ENCODE data around the gene CELSR2.
"Not testable (repeated sequence)": the region's sequence is repeated elsewhere in the genome, so short reads cannot be mapped to it uniquely, and the experiment has no call there.

CELSR2 gene, protein sequence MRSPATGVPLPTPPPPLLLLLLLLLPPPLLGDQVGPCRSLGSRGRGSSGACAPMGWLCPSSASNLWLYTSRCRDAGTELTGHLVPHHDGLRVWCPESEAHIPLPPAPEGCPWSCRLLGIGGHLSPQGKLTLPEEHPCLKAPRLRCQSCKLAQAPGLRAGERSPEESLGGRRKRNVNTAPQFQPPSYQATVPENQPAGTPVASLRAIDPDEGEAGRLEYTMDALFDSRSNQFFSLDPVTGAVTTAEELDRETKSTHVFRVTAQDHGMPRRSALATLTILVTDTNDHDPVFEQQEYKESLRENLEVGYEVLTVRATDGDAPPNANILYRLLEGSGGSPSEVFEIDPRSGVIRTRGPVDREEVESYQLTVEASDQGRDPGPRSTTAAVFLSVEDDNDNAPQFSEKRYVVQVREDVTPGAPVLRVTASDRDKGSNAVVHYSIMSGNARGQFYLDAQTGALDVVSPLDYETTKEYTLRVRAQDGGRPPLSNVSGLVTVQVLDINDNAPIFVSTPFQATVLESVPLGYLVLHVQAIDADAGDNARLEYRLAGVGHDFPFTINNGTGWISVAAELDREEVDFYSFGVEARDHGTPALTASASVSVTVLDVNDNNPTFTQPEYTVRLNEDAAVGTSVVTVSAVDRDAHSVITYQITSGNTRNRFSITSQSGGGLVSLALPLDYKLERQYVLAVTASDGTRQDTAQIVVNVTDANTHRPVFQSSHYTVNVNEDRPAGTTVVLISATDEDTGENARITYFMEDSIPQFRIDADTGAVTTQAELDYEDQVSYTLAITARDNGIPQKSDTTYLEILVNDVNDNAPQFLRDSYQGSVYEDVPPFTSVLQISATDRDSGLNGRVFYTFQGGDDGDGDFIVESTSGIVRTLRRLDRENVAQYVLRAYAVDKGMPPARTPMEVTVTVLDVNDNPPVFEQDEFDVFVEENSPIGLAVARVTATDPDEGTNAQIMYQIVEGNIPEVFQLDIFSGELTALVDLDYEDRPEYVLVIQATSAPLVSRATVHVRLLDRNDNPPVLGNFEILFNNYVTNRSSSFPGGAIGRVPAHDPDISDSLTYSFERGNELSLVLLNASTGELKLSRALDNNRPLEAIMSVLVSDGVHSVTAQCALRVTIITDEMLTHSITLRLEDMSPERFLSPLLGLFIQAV (N-terminal part only)

DNA sequence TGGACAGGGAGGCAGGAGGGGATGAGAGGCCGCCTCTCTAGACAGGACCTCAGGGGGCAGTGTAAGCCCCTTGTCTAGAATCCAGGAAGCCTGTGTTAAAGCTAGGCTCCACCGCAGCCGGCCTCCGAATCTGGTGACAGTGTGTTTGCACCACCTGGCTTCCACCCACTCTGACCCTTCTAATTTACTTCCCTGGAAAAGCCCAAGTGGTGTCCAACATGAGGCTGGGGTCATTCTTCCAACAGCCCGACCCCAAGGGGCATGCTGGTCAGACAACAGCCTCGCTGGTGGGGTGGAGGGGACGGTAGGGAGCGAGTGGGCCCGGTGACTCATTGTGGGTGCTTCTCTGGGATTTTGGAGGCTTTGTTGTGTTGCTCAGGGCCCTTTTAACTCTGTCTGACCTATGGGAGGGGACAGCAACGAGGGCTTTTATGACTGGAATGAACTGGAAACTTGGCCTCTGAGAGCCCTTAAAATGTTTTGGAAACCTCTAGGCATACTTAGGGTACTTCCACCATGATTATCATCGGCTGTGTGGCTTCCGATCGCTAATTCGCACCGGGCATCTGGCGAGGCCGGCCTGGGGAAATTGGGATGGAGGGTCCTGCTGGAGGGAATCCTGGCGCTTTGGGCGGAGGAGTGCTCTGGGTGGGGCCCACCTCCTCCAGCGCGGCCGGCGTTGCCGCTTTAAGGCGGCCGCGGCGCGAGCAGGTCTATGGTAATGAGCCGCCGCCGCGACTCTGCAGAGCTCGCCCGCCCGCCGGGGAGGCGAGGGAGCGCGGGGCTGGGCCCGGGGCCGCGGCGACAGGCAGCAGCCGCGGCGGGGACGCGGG lies at the start of gene CELSR2:
Gene CELSR2 (plus strand): TSS at position 743 of the 833 bp plus-strand sequence. CDS start 541 bp downstream, outside the sequence.
- DNase-seq: peak in 1 of 2 experiments; percentile 21

DNA sequence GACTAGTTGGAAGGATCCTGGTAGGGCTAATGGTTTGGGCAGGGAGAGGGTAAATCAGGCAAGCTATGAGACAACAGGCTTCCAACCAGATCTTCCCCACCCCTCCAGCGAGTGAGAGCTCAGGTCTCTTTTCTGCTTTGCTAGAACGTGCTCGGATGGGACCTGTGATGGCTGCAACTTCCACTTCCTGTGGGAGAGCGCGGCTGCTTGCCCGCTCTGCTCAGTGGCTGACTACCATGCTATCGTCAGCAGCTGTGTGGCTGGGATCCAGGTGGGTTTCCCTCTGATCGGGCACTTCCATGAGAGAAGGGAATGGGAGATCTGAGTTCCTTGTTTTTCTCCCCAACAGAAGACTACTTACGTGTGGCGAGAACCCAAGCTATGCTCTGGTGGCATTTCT lies 49.6 kb upstream of the CELSR2 start:
- DNase-seq: no peak

DNA sequence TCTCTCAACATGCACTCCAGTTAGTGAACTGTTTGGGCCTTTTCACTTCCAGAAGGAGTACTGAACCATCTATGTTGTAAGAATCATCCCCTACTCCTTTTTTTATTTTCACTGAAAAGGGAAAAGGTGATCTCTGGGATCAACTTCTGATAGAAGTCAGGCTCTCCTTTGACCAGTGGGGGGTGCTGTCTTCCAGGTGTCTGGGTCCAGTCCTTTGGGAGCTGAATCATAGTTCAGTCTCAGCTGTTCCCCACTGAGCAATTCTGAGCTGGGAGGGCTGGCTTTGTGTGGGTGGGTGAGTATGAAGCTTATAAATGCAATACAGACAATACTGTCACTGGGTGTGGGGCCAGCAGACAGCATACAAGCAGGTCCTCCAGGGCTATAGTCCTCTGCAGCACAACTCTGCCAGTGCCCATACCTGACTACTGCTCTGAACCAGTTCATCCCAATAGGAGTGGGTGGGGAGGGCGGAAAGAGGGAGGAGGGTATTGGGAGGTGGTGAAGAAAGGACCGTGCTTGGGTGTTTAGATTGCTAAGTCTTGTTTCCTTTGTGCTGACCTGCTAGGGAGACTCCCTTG lies 48.1 kb upstream of the CELSR2 start:
- DNase-seq: peak in 1 of 2 experiments; percentile 20

DNA sequence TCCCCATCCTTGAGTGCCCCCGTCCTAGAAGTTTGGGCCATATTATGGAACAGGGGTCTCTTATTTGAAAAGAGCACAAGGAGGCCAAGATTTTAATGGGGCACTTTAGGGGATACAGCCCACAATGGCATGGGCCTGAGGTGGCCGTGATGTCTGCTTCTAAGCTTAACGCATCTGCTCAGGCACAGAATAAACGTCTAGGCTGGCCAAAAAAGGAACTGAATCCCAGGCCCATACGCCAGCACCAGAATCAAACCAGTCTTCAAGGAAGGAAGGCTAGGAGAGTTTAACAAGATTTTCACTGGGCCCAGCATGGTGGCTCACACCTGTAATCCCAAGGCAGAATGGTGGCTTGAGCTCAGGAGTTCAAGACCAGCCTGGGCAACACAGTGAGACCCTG lies 44.9 kb upstream of the CELSR2 start:
- DNase-seq: no peak

DNA sequence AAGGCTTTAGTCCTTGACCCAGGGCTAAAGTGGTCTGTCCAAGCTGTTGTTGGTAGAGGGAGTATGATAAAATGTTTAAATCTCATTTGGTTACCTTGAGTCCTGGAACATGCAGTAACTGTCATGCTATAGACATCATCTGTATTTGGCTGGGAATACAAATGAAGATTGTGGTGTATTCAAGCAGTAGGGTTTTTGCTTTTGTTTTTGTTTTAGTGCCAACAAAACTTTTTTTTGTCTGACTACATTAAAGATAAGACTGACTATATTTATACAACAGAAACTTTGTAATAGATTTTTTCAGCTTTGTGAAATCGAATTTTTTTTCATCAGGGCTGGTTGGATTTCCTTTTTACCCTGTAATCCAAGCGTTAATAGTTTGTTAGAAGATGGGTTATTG lies 43.0 kb upstream of the CELSR2 start:
- no peak for DNase-seq

DNA sequence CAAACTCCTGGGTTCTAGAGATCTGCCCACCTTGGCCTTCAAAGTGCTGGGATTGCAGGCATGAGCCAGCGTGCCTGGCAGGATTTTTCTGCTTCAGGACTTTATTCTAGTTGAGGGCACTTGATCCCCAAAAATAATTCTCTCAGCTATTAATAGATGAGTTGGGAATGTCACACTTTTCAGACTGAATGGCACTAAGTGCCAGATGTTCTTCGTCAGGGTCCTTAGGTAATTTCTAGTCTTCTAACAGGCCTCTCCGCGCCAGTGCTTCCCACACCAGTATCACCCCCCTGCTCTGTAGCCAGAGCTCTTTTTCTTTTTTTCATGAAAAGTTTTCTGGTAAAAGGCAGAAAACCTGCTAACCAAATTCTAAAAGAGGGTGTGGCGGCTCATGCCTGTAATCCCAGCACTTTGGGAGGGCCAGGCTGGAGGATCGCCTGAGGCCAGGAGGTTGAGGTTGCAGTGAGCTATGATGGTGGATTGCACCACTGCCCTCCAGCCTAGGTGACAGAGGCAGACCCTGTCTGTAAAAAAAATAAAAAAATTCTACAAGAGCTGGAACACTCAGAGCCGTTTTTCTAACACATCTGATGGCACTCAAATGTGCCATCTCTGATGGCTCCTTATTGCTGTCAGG lies 41.8 kb upstream of the CELSR2 start:
- no peak for DNase-seq

DNA sequence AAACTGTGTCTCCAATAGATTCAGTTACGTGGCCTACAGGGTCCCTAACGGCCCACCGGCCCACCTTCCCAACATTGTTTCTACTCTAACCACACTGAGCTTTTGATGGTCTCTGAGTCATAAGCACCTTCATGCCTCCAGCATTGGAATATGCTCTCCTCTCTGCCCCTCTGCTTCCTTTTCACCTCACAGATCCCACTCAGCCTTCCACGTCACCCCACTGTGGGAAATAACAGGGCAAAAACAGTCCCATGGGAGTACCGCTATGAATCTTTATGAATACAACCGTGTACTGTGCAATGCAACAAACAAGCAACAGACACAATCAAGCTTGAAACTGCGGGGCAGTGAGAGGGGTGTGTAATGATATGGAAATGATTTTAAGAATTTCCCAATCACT lies 40.9 kb upstream of the CELSR2 start:
- DNase-seq: no peak

DNA sequence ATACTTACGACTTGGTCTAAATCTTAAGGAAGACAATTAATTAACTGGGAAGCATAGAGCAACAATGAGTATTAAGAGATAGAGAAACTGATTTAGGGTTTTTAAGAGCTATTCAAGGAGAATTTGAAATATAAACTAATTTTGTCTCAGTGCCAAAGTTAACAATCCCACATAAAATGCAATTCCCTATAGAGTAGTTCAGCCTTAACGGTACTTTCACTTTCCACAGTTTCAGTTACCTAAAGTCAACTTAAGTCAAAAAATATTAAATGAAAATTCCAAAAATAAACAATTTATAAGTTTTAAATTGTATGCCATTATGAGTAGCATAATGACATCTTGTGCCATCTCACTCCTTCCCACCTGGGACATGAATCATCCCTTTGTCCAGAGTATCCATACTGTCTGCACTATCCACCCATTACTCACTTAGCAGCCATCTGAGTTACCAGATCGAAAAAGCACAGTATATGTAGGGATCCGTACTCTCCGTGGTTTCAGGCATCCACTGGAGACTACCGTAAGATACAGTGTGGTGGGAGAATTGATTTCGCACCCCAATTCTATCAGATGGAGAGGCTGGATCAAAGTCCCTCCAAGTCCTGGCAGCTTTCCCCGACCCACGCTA lies 40.4 kb upstream of the CELSR2 start:
- no peak for DNase-seq

DNA sequence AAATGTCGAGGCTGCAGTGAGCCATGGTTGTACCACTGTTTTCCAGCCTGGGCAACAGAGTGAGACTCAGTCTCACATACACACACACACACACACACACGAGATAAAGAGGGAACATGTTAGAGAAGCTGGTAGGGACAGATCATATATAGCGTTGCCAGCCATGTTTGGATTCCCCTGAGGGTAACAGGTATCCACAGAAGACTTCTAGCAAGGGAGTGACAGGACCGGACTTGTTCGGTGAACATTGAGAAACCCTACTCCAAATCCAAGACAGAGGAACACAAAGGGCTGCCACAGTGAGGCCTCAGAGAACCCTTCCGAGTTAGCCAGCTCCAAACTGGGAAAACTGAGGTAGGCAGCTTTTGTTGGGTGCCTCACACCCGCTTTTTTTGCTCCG lies 39.3 kb upstream of the CELSR2 start:
- DNase-seq: no peak

DNA sequence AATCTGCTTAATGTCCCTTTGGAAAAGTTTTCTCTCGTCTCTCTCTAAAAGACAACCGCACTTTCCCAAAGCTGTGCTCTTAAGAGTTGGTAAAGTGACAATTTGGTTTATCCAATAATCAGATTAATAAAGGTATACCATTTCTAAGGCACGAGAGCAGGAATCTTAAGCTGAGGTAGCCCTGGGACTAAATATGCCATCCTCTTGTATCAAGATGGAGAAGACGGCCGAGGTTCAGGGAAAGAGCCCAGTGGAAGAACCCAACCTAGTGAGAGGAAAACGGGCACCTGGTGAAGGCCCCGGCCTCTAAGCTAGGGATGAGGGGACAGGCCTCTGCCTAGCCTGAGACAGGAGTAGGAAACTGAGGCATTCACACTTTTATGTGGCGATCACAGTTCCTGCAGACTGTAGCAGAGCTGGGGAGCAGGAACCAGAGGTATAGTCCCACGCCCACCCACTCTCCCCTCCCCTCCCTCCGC lies 36.0 kb upstream of the CELSR2 start:
- no peak for DNase-seq

DNA sequence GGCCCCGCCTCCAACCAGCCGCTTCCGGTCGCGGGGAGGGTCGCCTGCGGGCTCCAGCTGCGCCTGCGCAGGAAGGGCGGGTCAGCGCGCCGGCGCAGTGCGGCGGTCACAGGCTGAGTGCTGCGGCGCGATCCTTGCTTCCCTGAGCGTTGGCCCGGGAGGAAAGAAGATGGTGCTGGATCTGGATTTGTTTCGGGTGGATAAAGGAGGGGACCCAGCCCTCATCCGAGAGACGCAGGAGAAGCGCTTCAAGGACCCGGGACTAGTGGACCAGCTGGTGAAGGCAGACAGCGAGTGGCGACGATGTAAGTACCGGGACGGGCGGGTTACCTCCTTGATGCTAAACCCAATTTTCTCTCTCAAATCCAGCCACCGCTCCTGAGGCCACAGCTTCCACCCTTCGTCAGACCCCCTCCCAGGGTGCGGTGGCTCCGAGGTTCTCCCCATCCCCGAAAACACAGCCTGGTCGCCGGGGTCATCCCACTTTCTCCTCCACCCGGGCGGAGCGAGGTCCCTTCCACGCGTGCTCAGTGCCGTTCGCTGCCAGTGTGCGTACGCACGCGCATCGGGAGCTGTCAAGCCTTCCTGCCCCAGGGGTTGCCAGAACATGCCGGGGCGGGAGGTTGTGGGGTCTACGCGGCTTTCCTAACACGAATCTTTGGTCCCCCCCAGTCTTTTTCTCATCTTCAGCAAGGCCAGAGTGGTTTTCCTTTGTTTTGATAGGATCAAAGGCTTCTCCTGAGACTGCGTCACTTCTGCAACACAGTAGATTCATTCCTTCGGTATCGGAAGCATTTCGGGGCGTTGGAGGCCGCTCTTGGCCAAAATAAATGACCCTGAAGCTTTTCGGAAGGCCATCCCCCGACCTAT lies 35.3 kb upstream of the CELSR2 start, which contains the start of gene SARS1:
Gene SARS1 (plus strand): TSS at position 95 of the 870 bp plus-strand sequence. CDS start 75 bp downstream, at position 170.
- DNase-seq: peak; percentile 25 to 63

DNA sequence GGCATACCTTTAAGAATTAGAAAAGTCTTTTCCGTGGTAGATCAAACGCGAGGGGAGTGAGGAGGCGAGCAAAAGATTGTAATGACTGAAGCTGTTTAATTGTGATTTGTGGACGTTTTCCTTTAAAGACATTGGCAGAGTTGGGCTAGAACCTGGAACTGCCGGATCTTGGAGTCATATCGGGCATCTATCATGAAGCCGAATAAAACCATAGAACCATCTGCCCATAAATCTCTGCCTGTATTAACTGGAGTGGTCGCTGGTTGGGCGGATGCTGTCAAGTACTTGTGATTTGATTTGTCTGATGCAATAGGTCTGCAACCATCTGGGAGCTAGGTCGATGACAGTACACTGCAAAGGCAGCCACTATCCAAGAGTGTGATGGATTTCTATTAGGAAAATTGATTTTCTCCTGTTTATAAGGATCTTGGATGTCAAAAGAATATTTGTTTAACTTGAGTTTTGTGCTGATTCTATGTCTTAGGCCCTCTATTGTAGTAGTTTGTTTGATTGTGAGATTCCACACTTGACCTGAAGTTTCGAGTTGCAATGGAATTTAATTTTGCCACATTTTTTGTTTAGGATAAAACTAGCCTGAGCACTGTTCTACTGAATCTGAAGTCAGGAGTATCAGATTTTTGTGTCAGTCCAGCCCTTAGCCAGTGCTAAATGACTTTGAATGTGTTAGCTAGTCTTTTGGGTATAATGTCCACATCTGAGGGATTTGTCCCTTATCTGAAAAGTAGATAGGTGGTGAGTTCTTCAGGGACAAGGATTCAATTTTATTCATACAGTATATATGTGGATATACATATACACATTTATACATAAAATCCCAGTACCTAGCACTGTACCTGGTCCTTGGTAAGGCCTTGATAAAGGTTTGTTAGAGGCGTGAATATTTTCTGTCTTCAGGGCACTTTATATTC lies 34.4 kb upstream of the CELSR2 start:
- DNase-seq: peak in 1 of 2 experiments; percentile 57

DNA sequence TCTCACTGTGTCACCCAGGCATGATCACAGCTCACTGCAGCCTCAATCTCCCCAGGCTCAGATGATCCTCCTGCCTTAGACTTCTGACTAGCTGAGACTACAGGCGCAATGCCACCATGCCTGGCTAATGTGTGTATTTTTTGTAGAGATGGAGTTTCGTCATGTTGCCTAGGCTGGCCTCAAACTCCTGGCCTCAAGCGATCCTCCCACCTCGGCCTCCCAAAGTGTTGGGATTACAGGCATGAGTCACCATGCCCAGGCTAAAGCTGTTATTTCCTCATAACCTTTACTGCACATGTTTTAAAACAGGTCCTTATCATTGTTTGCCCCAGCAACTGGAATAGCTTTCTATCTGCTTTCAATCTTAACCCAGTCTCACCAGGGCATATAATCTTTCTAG lies 32.7 kb upstream of the CELSR2 start:
- no peak for DNase-seq

DNA sequence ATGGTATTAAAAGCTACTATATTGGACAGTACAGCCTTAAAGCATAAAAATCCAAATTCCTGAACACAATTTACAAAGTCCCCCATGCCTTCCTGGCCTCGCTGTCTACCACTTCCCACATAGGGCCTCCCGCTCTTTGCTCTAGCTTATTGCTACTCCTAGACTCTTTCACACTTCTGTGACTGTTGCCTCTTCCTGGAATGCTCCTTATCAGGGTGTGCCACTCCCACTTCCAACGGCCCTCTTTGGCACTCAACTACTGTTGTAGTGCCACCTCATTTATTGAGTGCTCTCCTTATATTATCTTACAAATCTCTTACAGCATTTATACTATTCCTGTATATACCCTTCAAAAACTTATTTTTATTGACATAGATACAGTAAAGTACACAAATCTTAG lies 30.8 kb upstream of the CELSR2 start:
- DNase-seq: no peak

DNA sequence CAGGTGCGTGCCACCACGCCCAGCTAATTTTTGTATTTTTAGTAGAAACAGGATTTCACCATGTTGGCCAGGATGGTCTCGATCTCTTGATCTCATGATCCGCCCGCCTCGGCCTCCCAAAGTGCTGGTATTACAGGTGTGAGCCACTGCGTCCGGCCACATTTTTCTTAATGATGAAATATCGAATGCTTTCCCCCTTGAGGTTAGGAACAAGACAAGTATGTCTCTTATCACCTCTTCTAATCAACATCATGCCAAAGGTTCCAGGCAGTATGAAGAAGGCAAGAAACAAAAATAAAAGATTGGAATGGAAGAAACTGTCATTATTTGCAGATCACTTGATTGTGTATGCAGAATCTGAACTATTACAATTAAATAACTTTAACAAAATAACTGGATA lies 28.1 kb upstream of the CELSR2 start:
- DNase-seq: not testable (repeated sequence)

DNA sequence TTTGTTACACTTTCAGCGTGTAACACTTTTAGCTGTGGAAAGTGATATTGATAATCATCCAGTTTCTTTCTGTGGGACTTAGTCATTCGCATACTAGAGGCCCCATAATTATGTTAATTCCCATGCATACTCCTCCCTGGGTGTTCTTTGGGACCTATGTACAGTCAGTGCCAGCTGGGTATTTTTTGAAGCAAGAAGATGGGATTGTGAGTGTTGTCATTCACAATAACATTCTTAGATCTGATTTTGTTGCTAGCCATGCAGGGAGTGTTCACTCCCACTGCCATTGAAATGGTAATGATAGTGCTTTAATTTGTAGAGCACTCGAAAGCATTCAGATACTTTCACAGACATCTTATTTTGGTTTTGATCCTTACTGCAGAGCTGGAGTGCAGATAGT lies 24.0 kb upstream of the CELSR2 start:
- DNase-seq: no peak

DNA sequence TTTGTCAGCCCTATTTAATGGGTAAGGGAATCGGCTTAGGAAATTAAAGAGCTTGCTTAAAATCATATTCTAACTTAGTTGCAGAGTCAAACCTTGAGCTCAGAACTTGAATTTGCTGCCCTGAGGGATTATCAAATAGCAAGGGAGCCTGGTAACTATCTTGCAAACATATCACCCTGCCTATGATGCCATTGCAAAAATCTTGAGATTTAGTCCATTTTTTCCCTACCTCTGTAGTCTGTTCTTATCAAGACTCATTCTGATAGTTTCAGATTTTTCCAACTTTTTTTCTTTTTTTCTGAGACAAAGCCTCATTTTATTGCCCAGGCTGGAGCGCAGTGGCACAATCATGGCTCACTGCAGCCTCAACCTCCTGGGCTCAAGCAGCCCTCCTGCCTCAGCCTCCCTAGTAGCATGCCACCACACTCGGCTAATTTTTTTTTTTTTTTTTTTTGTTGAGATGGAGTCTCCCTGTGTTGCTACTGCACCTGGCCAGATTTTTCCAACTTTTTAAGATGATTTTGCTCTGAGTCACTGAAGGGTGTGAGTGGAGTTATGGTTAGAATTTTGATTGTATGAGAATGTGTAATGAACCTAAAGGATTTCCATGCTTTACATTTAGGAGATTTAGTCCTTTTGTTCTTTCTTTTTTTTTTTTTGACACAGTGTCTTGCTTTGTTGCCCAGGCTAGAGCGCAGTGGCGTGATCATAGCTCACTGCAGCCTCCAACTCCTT lies 23.5 kb upstream of the CELSR2 start:
- no peak for DNase-seq

DNA sequence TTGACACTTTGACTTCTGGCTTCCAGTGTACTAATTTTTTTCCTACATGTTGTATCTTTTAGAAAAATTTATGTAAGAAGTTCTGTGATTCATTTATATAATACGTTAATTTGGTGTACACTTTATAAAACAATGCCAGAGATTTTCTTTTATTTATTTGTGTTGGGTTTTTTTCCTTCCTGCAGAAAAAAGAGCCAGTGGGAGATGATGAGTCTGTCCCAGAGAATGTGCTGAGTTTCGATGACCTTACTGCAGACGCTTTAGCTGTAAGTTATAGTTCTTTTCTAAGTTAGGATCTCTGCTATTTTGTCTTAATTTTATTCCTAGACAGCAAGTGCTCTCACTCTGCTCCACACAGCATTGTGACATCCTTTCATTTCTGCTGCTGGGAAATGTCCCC lies 21.2 kb upstream of the CELSR2 start:
- no peak for DNase-seq
